A549 (cell line): ENCODE data around the gene TFF3.

Experiments
- MAZ ChIP-seq: fragments of 150-350 bp; IDR thresholded peaks from 2 replicates; pipeline ENCODE4 v1.6.1; 2014; ENCODE audit warnings: antibody characterized with exemption, low read depth, low read length, borderline replicate concordance
- TF ChIP-seq, protein P1 (sequence below): fragments of >200 bp; sonication (Bioruptor Twin); formaldehyde crosslinking; IDR thresholded peaks from 3 replicates; pipeline ENCODE4 v1.5.1; 2016
- TF ChIP-seq, protein P2 (sequence below): fragments of 200-600 bp; sonication (generic); IDR thresholded peaks from 2 replicates; pipeline ENCODE4 v1.6.1; 2016; ENCODE audit warnings: antibody characterized with exemption, mild to moderate bottlenecking, moderate library complexity

DNA sequence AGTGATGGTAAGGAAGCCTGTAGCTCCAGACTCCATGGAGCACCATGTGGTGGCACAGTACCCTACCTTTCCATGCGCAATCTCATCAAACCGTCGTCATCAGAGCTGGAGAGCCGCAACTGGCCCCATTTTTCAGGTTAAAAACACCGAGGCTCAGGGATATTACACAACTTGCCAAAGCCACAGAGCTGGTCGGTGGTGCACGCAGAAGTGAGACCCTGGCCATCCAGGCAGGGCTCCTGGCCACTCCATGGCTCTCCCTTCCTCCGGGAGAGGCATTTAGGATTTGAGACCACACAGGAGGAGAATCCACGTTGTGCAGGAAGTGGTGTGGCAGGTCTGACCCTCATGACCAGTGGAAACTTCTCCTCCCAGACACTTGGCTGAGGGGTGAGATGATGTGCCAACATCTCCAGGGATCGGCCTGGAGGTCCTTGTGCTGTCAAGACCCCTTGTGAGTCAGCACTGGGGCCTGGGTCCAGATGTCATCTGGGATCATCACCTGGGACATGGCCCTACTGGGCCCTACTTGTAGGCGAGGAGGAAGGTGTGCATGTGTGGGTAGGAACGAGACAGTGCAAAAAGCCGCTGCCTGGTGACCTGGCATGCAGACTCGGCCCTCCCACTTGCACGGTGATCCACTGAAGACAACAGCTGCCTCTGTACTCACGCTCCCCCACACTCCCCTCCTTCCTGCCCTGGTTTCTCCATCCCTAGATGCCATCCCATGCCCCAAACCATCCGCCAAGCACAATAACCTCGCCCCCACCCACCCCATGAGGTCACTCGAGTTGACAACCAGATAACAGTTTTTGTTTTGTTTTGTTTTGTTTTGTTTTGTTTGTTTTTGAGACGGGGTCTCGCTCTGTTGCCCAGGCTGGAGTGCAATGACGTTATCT, 10.4 kb downstream of the TFF3 start:
- TF ChIP-seq, protein P1, sequence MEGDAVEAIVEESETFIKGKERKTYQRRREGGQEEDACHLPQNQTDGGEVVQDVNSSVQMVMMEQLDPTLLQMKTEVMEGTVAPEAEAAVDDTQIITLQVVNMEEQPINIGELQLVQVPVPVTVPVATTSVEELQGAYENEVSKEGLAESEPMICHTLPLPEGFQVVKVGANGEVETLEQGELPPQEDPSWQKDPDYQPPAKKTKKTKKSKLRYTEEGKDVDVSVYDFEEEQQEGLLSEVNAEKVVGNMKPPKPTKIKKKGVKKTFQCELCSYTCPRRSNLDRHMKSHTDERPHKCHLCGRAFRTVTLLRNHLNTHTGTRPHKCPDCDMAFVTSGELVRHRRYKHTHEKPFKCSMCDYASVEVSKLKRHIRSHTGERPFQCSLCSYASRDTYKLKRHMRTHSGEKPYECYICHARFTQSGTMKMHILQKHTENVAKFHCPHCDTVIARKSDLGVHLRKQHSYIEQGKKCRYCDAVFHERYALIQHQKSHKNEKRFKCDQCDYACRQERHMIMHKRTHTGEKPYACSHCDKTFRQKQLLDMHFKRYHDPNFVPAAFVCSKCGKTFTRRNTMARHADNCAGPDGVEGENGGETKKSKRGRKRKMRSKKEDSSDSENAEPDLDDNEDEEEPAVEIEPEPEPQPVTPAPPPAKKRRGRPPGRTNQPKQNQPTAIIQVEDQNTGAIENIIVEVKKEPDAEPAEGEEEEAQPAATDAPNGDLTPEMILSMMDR: no peak
- TF ChIP-seq, protein P2, sequence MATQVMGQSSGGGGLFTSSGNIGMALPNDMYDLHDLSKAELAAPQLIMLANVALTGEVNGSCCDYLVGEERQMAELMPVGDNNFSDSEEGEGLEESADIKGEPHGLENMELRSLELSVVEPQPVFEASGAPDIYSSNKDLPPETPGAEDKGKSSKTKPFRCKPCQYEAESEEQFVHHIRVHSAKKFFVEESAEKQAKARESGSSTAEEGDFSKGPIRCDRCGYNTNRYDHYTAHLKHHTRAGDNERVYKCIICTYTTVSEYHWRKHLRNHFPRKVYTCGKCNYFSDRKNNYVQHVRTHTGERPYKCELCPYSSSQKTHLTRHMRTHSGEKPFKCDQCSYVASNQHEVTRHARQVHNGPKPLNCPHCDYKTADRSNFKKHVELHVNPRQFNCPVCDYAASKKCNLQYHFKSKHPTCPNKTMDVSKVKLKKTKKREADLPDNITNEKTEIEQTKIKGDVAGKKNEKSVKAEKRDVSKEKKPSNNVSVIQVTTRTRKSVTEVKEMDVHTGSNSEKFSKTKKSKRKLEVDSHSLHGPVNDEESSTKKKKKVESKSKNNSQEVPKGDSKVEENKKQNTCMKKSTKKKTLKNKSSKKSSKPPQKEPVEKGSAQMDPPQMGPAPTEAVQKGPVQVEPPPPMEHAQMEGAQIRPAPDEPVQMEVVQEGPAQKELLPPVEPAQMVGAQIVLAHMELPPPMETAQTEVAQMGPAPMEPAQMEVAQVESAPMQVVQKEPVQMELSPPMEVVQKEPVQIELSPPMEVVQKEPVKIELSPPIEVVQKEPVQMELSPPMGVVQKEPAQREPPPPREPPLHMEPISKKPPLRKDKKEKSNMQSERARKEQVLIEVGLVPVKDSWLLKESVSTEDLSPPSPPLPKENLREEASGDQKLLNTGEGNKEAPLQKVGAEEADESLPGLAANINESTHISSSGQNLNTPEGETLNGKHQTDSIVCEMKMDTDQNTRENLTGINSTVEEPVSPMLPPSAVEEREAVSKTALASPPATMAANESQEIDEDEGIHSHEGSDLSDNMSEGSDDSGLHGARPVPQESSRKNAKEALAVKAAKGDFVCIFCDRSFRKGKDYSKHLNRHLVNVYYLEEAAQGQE: no peak
- TF ChIP-seq MAZ: no peak
